Body of pancreas (tissue), 4 donors: ENCODE results near the gene ARID4B. TPM values are rescaled to one million over a fixed set of nuclear protein-coding genes. Genes with fewer than 3 reads are reported as not detected.
"Not testable (repeated sequence)": the region's sequence is repeated elsewhere in the genome, so short reads cannot be mapped to it uniquely, and the experiment has no call there.

Experiments used
- ATAC-seq: fragments of 150-250 bp; one replicate; pipeline ENCODE4 v1.9.1; 2016
- DNase-seq, 4 donors: peaks; one replicate each; pipeline ENCODE4 v3.0.0-alpha.2; 2019
- H3K27ac ChIP-seq, 4 donors: fragments of 200-600 bp; sonication (generic); 1 replicate in 3 of 4; 2 replicates in 1 of 4; pipeline versions ENCODE4 v1.5.1 to v1.6.1; 2016 to 2019; ENCODE audit warnings: mild to moderate bottlenecking in 1 of 4, mixed read lengths in 1 of 4, moderate library complexity in 1 of 4
- H3K27me3 ChIP-seq, 2 donors: fragments of 200-600 bp; sonication (generic); one replicate each; pipeline ENCODE4 v1.6.0; 2016; ENCODE audit warnings: mild to moderate bottlenecking in 1 of 2
- H3K36me3 ChIP-seq, 2 donors: fragments of 200-600 bp; sonication (generic); replicated peaks in 1 of 2; 2 replicates each; pipeline ENCODE4 v1.5.1; 2016; ENCODE audit warnings: low read depth in 2 of 2; ENCODE audit not compliant: insufficient read depth in 1 of 2
- H3K4me1 ChIP-seq: fragments of 200-600 bp; sonication (generic); one replicate; pipeline ENCODE4 v1.6.0; 2016
- H3K4me3 ChIP-seq, 2 donors: fragments of 200-600 bp; sonication (generic); 1 replicate in 1 of 2; 2 replicates in 1 of 2; pipeline ENCODE4 v1.5.1; 2016 to 2019
- H3K9me3 ChIP-seq, 3 donors: fragments of 200-600 bp; sonication (generic); 1 replicate in 2 of 3; 2 replicates in 1 of 3; pipeline ENCODE4 v1.5.1; 2016
- POLR2A ChIP-seq, 3 donors: fragments of 450-650 bp; IDR thresholded peaks; one replicate each; pipeline ENCODE4 v1.6.1; 2016; ENCODE audit warnings: antibody characterized with exemption in 3 of 3, mild to moderate bottlenecking in 2 of 3
- WGBS, 2 donors: methylation state at CpG; one replicate each; pipeline ENCODE4 v1.1.5; 2017; 5-methylcytosine and 5-hydroxymethylcytosine counted together
- intact Hi-C: fragments of 100-400 bp; cut with DNase I; formaldehyde crosslinking; loops from one replicate; pipeline ENCODE4 v1.15.1; 2023
- total RNA-seq, 2 donors: library from RNA; depleted of rRNA; stranded (reverse); fragments of >200 nt; gene quantifications; one replicate each; pipeline ENCODE4 v1.1.0, GENCODE V29; 2016
- TF ChIP-seq, protein P1 (sequence below), 7 experiments: fragments of 450-650 bp in 4 of 7; fragments of 200-600 bp in 3 of 7; sonication (generic) in 3 of 7; IDR thresholded peaks; one replicate each; pipeline ENCODE4 v1.5.1; 2016 to 2019; ENCODE audit warnings: antibody characterized with exemption in 7 of 7

ARID4B gene
- total RNA-seq, 2 donors from 2014 or later: 27.7 to 35.3 TPM

DNA sequence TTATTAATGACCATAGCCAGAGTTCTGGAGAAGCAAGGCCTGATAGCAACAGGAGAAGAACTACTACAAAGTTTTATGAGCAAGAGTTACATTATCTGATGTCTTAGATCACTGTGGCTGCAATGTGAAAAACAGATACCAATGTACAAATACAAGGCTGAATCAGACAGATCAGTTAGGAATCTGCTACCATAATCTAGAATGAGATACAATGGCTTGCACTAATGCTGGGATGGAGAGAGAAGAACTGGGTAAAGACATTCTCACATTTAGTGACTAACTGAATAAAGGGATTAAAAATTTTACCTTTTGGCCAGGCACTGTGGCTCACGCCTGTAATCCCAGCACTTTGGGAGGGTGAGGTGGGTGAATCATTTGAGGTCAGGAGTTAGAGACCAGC, 41.3 kb downstream of the ARID4B start:
- H3K27ac ChIP-seq: no peak overlapping the region
- no peaks in the 10 kb centered on the region for H3K9me3 ChIP-seq
- WGBS, 2 donors: 89 to 90% methylated on average over 1 of the region's 1 CpG
- TF ChIP-seq, protein P1, sequence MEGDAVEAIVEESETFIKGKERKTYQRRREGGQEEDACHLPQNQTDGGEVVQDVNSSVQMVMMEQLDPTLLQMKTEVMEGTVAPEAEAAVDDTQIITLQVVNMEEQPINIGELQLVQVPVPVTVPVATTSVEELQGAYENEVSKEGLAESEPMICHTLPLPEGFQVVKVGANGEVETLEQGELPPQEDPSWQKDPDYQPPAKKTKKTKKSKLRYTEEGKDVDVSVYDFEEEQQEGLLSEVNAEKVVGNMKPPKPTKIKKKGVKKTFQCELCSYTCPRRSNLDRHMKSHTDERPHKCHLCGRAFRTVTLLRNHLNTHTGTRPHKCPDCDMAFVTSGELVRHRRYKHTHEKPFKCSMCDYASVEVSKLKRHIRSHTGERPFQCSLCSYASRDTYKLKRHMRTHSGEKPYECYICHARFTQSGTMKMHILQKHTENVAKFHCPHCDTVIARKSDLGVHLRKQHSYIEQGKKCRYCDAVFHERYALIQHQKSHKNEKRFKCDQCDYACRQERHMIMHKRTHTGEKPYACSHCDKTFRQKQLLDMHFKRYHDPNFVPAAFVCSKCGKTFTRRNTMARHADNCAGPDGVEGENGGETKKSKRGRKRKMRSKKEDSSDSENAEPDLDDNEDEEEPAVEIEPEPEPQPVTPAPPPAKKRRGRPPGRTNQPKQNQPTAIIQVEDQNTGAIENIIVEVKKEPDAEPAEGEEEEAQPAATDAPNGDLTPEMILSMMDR (IDR thresholded peaks at IDR 0.05): no peak
- TF ChIP-seq POLR2A (IDR thresholded peaks at IDR 0.05): no peak
- intact Hi-C loops: no loop called here
- H3K27me3 ChIP-seq: no peaks in the 10 kb centered on the region
- H3K4me1 ChIP-seq: peaks cover 60% of the 10 kb centered on the region
- DNase-seq (no peak), ATAC-seq (no peak)
- H3K36me3 ChIP-seq: no peaks in the 10 kb centered on the region
- H3K4me3 ChIP-seq: no peak overlapping the region

DNA sequence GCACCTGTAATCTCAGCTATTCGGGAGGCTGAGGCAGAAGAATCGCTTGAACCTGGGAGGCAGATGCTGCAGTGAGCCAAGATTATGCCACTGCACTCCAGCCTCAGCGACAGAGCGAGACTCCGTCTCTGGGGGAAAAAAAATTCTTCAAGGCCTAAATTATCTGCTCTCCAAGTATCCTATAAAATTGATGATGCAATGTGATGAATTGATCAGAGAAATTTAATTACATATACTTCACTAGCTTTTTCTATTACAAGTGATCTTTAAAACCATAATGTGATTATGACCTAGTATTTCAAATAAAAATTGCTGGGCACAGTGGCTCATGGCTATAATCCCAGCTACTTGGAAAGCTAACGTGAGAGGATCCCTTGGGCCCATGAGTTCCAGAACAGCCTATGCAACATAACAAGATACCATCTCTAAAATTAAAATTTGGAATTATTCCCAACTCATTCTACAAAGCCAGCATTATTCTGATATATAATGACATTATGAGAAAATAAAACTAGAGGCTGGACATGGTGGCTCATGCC, 43.7 kb downstream of the ARID4B start:
- no peak for DNase-seq
- no peaks in the 10 kb centered on the region for H3K36me3 ChIP-seq
- intact Hi-C loops: no loop called here
- no peak for ATAC-seq
- H3K27ac ChIP-seq: no peak overlapping the region
- no peak overlapping the region for H3K4me3 ChIP-seq
- H3K9me3 ChIP-seq: no peaks in the 10 kb centered on the region
- TF ChIP-seq POLR2A (IDR thresholded peaks at IDR 0.05): no peak
- TF ChIP-seq, protein P1 (IDR thresholded peaks at IDR 0.05): no peak
- no peaks in the 10 kb centered on the region for H3K27me3 ChIP-seq
- H3K4me1 ChIP-seq: peaks cover 57% of the 10 kb centered on the region
- WGBS, 2 donors: 87 to 91% methylated on average over 6 of the region's 6 CpGs

DNA sequence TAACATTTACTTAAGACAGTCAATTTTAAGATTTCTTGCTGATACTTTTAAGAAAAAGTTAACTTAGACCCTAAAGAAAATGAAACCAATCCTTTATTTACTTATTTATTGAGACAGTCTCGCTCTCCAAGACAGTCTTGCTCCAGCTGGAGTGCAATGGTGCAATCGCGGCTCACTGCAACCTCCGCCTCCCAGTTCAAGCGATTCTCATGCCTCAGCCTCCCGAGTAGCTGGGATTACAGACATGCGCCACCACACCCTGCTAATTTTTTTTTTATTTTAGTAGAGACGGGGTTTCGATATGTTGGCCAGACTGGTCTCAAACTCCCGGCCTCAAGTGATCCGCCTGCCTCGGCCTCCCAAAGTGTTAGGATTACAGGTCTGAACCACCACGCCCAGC, 44.3 kb downstream of the ARID4B start:
- H3K27me3 ChIP-seq, intact Hi-C loops, H3K4me3 ChIP-seq, ATAC-seq, H3K36me3 ChIP-seq, DNase-seq, H3K27ac ChIP-seq, H3K9me3 ChIP-seq: not testable (repeated sequence)
- 95 to 96% methylated on average over 13 of the region's 13 CpGs for WGBS, 2 donors
- H3K4me1 ChIP-seq: peaks cover 57% of the 10 kb centered on the region

DNA sequence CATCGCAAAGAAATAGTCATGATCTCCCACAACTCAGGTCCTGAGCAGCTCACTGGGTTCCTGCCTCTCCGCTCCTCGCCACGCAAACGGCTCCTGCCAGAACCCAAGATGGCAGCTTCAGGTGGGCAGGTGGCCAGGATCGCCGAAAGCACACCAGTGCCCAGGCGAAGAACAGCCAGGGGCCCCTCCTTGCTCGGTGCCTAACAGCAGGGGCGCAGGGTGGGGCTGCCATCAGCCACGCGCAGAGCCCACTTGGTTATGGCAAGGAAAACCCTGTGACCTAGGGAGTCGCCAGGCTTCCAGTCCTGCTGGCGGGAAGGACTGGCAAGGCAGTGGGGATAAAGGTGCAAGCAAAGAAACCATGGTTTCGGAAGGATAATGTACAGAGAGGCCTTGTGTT, 47.5 kb downstream of the ARID4B start:
- no peak for TF ChIP-seq POLR2A (IDR thresholded peaks at IDR 0.05)
- TF ChIP-seq, protein P1 (IDR thresholded peaks at IDR 0.05): no peak
- Histone ChIP-seq H3K9me3 (no peaks in the 10 kb centered on the region), H3K4me1 (peaks cover 56% of the 10 kb centered on the region), H3K27me3 (no peaks in the 10 kb centered on the region), H3K36me3 (no peaks in the 10 kb centered on the region), H3K27ac (peak overlapping the region; percentile 51 to 84 (median 64)), H3K4me3 (no peak overlapping the region)
- intact Hi-C loops: no loop called here
- DNase-seq (no peak), ATAC-seq (no peak)
- 93 to 97% methylated on average over 15 of the region's 15 CpGs for WGBS, 2 donors

DNA sequence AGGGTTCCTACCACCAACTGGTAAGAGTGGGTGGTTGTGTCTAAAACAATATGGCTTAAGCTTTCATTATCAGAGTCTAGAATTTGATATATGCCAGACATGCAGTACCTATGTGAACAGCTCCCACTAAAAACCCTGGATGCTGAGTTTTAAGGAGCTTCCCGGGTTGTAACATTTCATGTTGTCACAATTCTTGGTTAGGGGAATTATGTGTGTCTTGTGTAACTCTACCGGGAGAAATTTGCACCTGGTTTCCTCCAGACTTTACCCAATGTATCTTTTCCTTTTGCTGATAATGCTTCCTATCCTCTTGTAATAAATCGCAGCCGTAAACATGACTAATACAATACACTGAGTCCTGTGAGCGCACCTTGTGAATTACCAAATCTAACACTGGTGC, 48.3 kb downstream of the ARID4B start:
- WGBS, 2 donors: 35 to 40% methylated on average over 5 of the region's 5 CpGs

More for the DNA sequence above, 48.3 kb downstream of the ARID4B start:
- Histone ChIP-seq H3K27me3 (no peaks in the 10 kb centered on the region), H3K27ac (peak overlapping the region; percentile 55 to 84 (median 64)), H3K9me3 (no peaks in the 10 kb centered on the region), H3K4me3 (no peak overlapping the region), H3K36me3 (no peaks in the 10 kb centered on the region), H3K4me1 (peaks cover 64% of the 10 kb centered on the region)
- peak in 3 of 4 donors; percentile 26 to 44 (median 34) for DNase-seq
- ATAC-seq: peak; percentile 78
- intact Hi-C loops: no loop called here
- TF ChIP-seq, protein P1 (IDR thresholded peaks at IDR 0.05): no peak
- TF ChIP-seq POLR2A (IDR thresholded peaks at IDR 0.05): no peak
